ENCODE measurements around the gene MALSU1. TPM values are rescaled to one million over a fixed set of nuclear protein-coding genes. Genes with fewer than 3 reads are reported as not detected.

Gene MALSU1
- total and polyA plus RNA-seq, 2 of the 13 experiments (the other 11 are each of a cell fraction or from before 2014, with no cell fraction given) = 72.0 to 141 TPM

GRCh38 chr7:23336799-23337283, 37.7 kb downstream of the MALSU1 start (continued):
- TF ChIP-seq CBFB (CRISPR knock-in tag; IDR thresholded peaks at IDR 0.05) (0 out of 2 replicates have a peak, but pooled peaks have one; percentile 43), ZNF597 (CRISPR knock-in tag; IDR thresholded peaks at IDR 0.05) (no peak), CBX1 (IDR thresholded peaks at IDR 0.05; ENCODE audit: low read depth) (no peak), ZFP62 (CRISPR knock-in tag; IDR thresholded peaks at IDR 0.05) (no peak), ZZZ3 (CRISPR knock-in tag; IDR thresholded peaks at IDR 0.05; ENCODE audit: borderline replicate concordance) (no peak), ZNF510 (CRISPR knock-in tag; IDR thresholded peaks at IDR 0.05; ENCODE audit: low read depth) (no peak), HNF1A (IDR thresholded peaks at IDR 0.05; ENCODE audit: low read depth) (peak; percentile 63; the same call in 1 of the 2 replicates), HNF1A (CRISPR knock-in tag; IDR thresholded peaks at IDR 0.05; ENCODE audit: borderline replicate concordance) (peak; percentile 16; the same call in 1 of the 2 replicates), NKX3-1 (CRISPR knock-in tag; IDR thresholded peaks at IDR 0.05) (no peak), ZBTB39 (CRISPR knock-in tag; IDR thresholded peaks at IDR 0.05) (0 out of 2 replicates have a peak, but pooled peaks have one; percentile 43), ARID3A (IDR thresholded peaks at IDR 0.05; ENCODE audit: low read depth, low read length) (no peak), NBN (conservative IDR thresholded peaks at IDR 0.05) (no peak), ZMYM3 (CRISPR knock-in tag; IDR thresholded peaks at IDR 0.05) (peak; percentile 74; the same call in 1 of the 2 replicates), ARHGAP35 (CRISPR knock-in tag; IDR thresholded peaks at IDR 0.05; ENCODE audit: borderline replicate concordance) (no peak), NCOA2 (CRISPR knock-in tag; IDR thresholded peaks at IDR 0.05) (peak; percentile 85), GFI1 (CRISPR knock-in tag; IDR thresholded peaks at IDR 0.05; ENCODE audit: borderline replicate concordance) (peak; percentile 77), ZNF800 (CRISPR knock-in tag; IDR thresholded peaks at IDR 0.05) (no peak), ZNF75D (CRISPR knock-in tag; IDR thresholded peaks at IDR 0.05; ENCODE audit: borderline replicate concordance) (no peak), ZNF251 (CRISPR knock-in tag; IDR thresholded peaks at IDR 0.05) (no peak)
